GM10847 (cell line): ENCODE measurements around the gene ABI1.

Source experiments
- POLR2A ChIP-seq: IDR thresholded peaks from 2 replicates; pipeline ENCODE4 v1.6.1; 2011; ENCODE audit not compliant: insufficient read length; ENCODE audit errors: extremely low read depth

Gene ABI1

DNA sequence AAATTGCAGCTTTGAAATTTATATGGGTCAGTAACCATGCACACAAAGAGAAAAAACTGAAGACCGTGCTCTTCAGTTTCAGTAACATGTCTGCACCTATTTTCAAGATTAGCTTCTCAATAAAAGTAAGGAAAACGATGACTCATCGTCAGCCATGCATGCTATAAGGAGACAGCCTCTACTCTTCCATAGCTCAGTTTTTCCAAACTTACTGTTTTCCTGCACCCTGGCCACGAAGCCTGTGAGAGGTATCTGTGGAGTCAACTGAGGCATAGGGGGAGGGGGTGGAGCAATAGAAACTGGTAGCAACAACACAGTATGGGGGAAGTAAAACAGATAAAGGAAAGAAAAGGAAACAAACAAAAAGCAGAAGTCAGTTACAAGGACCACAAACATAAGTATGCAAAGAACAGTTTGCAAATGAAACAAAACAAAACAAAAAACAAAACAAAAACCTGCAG, 105.3 kb downstream of the ABI1 start:
- no peak for TF ChIP-seq POLR2A

GRCh38 chr10:26746061-26746460, 114.7 kb downstream of the ABI1 start:
- TF ChIP-seq POLR2A = no peak

DNA sequence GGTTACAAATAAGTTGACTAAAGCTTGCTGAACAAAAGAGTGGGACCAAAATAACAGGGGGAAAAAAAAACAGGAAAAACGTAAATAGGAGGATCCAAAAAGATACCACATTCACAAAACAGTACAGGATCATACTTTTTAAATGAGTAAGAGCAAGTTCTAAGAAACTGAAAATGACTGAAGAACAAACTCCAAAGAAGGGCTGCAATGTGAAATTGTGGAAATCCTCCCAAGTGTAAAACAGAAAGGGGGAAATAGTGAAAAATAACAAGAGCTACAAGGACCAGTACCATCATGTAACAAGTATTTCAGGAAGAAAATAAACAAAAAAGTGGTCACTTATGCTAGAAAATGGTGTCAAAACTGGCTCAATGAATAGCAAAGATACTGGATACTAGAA, 116.9 kb downstream of the ABI1 start:
- no peak for TF ChIP-seq POLR2A

DNA sequence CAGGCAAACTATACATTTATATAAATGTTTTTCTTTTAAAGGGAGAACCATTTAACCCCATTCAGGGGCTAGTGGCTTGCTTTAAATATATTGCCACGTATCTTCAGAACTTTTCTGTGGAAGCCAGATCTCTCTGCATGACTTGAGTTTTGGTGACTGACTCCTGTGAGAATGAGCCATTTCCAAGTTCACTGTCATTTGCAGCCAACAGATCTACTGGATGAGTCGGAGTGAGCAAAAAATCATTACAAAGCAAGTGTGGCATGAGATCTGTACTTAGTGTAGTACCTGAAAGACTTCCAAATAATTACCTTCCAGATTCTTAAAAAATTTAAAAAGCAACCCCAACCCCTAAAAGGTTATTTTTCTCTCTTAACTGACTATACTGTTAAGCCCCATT, 117.7 kb downstream of the ABI1 start:
- TF ChIP-seq POLR2A = no peak

GRCh38 chr10:26741368-26741767, 119.4 kb downstream of the ABI1 start:
- no peak for TF ChIP-seq POLR2A

- no peak for TF ChIP-seq POLR2A
Measured at GRCh38 chr10:26739071-26739631, 121.6 kb downstream of the ABI1 start.

- TF ChIP-seq POLR2A = no peak
Measured at GRCh38 chr10:26738301-26738911, 122.4 kb downstream of the ABI1 start.

DNA sequence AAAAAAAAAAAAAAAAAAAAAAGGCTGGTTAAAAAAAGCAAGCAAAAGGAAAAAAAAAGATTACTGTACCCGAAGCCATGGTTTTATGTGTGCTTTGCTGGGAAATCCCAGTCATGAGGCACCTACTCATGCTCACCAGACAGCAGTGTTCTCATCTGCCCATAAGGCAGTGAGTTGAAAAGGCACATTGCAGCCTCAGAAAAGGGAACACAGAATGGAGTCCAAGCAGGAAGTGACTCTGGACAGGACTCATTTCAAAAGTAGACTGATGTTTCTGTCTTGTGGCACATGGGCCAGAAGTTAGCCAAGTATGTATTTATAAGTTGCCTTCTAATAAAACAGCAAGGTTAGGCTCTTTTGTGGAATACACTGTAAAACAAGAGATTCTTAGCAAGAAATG, 123.0 kb downstream of the ABI1 start:
- no peak for TF ChIP-seq POLR2A

DNA sequence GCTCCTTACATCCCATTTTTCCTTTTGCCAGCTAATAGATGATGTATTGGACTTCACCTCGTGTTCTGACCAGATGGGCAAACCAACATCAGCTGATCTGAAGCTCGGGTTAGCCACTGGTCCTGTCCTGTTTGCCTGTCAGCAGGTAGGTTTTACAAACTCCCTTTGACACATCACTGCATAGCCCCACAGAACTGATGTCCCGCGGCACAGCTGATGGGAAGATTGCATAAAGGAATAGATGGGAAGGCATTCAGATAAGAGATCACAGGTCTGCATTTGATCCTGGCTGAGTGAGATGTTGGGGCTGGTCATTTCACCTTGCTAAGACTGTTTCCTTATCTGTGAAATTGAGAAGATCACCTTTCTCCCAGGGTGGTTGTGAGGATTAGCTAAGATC, 125.3 kb downstream of the ABI1 start:
- TF ChIP-seq POLR2A = no peak

GRCh38 chr10:26733750-26734568, 126.8 kb downstream of the ABI1 start:
- no peak for TF ChIP-seq POLR2A

- no peak for TF ChIP-seq POLR2A
Measured at GRCh38 chr10:26730552-26730951, 130.2 kb downstream of the ABI1 start.

DNA sequence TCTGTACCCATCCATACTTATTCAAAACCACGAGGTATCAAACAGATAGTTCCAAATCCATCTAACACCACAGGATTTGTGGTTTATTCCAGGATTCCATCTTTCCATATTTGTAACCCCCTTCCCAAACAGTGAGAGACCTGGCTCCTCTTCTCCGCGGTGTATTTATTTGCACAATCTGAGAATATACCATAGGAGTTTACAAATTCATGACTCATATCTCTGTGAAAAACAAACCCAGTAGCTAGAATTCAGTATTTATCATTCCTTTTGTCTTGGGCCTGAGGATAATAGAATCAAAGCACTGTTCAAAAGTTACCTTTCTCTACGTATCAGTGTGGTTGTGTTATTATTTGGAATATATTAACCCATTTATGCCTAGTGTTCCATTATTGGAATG, 131.4 kb downstream of the ABI1 start:
- TF ChIP-seq POLR2A = no peak

DNA sequence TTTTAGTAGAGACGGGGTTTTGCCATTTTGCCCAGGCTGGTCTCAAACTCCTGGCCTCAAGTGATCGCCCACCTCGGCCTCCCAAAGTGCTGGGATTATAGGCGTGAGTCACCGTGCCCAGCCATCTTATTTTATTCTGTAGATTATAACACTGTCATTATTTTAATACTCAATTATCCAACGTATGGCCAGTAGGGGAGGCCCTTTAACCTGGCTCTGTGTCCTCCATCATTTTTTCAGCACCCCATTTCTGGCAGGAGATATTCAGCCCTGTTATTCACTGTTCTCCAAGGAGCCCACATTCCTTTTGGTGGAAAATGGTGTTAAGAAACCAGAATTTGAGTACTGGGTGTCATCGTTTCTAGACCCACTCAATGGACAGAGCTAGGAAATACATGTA, 131.8 kb downstream of the ABI1 start:
- TF ChIP-seq POLR2A = no peak

- TF ChIP-seq POLR2A = no peak
Measured at GRCh38 chr10:26727005-26727404, 133.8 kb downstream of the ABI1 start.

DNA sequence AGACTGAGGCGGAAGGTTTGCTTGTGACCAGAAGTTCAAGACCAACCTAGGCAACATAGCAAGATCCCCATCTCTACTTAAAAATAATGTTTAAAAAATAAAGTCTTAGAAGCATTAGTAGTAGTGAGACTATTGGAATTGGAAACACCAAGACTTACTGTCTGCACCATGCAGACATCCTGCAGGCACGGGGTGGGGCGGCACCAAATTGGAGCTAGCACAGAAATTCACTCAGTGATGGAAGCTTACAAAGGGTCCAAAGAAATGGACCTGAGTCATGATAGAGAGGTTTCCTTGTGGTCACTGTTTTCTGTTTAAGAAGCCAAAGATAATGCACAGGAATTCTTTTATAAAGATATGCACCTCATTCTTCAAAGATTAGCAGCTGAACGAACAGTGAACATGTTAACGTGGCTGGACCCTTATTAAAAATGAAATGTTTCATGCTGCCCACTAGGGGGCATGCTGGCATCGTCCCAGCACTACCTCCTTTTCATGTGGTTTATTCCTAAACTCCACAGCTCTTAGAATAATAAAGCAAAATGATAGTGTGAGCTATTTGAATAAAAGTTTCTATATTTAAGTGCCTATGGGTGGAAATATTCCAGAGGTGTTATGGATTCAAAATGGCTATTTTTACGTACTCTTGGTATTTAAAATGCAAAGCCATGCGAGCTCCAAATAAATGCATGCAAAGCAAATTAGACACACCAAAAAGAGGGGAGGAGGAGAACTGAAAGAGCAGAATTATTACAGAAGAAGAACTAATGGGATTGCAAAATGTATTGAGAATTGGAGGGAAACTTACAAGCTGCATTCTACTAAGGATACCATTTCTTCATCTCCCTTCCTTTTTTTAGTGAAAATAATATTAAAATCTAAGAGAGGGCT, 134.7 kb downstream of the ABI1 start:
- no peak for TF ChIP-seq POLR2A
